GM12892 (cell line): Measurements from ENCODE around the gene SOX9.

Source experiments
- POLR2A ChIP-seq: IDR thresholded peaks from 2 replicates; pipeline ENCODE4 v1.6.1; 2011; ENCODE audit warnings: low read depth, low read length, control low read depth
- POLR2AphosphoS5 ChIP-seq: IDR thresholded peaks from 2 replicates; pipeline ENCODE4 v1.6.1; 2011; ENCODE audit warnings: low read depth, low read length, control low read depth

DNA sequence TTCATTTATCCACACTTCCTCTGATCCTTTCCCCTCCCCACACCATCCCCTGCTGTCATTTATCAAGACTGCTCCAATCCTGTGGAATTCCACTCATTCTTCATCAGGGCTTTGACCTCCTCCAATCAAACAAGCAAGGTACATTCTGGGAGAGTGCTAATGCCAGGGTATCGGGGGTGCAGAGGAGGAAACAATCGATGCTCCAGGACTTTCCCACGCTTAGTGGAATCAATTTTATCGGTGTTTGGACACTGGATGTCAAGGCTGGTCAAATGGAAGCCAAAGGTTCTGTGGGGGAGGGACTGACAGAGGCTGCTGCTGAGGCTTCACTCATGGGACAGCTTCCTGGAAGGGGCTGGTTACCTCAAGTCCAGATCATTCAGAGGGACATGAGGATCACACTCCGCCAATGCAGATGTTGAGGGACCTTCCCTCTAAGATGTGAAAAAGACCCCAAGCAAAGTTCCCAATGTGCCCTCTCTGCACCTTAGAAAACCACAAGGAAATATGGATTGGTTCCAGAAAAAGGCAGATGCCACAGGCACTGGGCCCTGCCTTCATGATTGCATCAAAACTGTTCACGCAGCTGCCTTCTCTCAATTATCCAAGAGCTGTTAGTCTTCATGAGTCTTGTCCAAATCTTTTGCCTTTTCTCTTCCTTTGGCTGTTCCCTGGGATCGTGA, 44.7 kb upstream of the SOX9 start:
- TF ChIP-seq POLR2AphosphoS5 (no peak), POLR2A (no peak)
